ENCODE results near the gene YKT6.

YKT6 gene

DNA sequence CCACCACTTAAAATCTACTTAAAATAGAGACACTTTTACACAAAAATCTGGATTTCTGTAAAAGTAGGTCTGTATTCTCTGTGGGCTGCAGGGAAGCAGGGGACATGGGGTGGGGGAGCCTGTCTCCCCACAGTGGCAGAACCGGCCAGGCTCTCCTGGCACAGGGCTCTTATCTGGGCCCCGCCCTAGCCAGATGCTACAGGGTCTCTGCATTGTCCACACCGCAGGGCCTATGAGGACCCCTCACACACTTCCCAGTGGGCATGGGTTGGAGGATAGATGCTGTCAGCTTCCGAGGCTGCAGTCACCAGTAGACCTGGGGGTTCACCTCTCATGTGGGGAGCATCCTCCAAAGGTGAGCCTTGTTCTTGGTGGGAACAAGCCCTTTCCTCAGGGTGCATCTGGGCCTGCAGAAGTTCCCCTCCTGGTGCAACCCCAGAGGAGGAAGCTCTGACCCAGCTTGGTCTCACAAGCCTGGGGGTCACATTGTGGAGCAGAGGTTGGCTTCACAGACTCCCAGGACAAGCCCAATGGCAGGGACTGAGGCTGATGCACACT is 44.2 kb upstream of the YKT6 start:
- DNase-seq (ENCODE audit: low read depth in 2 of 2) = no peak
- no peak overlapping the region for H3K4me3 ChIP-seq (replicated peaks in 1 of 2; ENCODE audit: low read depth in 2 of 2, low read length in 2 of 2)
- TF ChIP-seq, protein P1, sequence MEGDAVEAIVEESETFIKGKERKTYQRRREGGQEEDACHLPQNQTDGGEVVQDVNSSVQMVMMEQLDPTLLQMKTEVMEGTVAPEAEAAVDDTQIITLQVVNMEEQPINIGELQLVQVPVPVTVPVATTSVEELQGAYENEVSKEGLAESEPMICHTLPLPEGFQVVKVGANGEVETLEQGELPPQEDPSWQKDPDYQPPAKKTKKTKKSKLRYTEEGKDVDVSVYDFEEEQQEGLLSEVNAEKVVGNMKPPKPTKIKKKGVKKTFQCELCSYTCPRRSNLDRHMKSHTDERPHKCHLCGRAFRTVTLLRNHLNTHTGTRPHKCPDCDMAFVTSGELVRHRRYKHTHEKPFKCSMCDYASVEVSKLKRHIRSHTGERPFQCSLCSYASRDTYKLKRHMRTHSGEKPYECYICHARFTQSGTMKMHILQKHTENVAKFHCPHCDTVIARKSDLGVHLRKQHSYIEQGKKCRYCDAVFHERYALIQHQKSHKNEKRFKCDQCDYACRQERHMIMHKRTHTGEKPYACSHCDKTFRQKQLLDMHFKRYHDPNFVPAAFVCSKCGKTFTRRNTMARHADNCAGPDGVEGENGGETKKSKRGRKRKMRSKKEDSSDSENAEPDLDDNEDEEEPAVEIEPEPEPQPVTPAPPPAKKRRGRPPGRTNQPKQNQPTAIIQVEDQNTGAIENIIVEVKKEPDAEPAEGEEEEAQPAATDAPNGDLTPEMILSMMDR (IDR thresholded peaks at IDR 0.05; ENCODE audit: low read depth, low read length) = no peak

- H3K4me3 ChIP-seq (replicated peaks in 1 of 2; ENCODE audit: low read depth in 2 of 2, low read length in 2 of 2) = no peak overlapping the region
- DNase-seq (ENCODE audit: low read depth in 2 of 2) = no peak
- TF ChIP-seq, protein P1 (IDR thresholded peaks at IDR 0.05; ENCODE audit: low read depth, low read length) = no peak
Observed at GRCh38 chr7:44157116-44158080, 43.4 kb upstream of the YKT6 start.

DNA sequence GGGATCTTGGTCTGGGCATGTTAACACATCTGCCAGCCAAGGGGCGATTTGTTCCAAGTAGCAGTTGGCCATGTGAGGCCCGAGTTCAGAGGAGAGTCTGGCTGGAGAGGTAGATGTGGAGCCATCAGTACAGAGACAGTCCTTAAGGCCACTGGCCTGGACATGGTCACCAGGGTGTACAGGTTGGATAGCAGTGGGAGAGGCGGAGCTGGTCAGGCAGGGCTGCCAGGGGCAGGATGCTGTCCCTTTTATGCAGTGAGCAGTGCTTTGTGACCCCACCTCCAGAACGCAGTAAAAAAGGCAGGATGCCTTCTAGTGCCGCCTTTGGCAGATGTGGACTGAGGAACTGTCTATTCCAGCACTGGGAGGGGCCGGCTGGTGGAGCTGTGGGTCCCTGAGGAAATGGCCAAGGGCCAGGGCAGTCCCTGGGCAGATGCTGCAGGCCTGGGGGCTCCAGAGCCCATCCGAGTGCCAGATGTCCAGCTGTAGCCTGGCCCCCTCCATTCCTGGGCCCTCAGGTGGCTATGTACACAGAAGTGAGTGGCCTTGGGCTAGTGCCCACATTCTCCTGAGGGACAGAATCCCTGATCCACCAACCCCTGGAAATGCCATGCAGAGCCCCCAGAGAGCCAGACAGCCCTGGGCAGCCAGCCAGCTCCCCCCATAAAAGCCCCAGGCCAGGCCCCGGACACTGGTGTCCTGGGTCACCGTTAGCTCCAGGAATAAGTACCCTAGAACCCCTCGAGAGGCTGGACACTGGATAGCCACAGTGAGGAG is 42.5 kb upstream of the YKT6 start:
- TF ChIP-seq, protein P1 (IDR thresholded peaks at IDR 0.05; ENCODE audit: low read depth, low read length) = no peak
- DNase-seq (ENCODE audit: low read depth in 2 of 2) = no peak
- H3K4me3 ChIP-seq (replicated peaks in 1 of 2; ENCODE audit: low read depth in 2 of 2, low read length in 2 of 2) = no peak overlapping the region

DNA sequence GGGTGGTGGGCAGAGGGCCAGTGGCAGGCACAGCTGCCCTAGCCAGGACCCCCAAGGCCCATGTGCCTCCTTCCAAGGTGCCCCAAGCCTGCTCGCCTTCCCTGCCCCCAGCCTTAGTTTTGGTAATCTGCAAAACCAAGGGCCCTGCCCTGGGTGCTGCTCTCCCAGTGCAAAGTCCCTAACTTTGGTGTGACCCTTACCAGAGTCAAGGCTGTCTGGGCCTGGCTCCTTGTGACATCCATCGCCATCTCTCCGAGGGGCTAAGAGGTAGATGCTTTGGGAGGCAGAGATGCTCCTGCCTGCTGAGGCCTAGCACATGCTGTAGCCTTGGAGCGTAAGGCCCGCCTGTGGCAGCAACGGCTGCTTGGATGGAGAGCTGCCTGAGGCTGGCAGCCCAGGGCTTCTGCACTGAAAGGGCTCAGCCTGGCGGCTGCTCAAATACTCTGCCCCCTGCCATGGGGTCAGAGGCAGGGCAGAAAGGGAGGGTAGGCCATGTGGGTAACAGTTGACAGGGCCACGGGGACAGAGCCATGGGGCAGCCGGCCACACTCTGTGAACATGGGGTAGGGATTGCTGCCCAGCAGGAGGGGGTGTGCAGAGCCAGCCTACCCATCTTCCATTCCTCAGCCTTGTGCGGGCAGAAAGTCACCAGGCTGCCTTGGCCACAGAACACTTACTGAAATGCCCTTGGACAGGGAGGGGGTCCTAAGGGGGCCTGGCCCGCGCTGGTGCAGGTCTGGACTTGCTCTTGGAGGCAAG is 41.7 kb upstream of the YKT6 start:
- no peak for DNase-seq (ENCODE audit: low read depth in 2 of 2)
- no peak overlapping the region for H3K4me3 ChIP-seq (replicated peaks in 1 of 2; ENCODE audit: low read depth in 2 of 2, low read length in 2 of 2)
- TF ChIP-seq, protein P1 (IDR thresholded peaks at IDR 0.05; ENCODE audit: low read depth, low read length) = no peak

- TF ChIP-seq, protein P1 (IDR thresholded peaks at IDR 0.05; ENCODE audit: low read depth, low read length) = no peak
- H3K4me3 ChIP-seq (replicated peaks in 1 of 2; ENCODE audit: low read depth in 2 of 2, low read length in 2 of 2) = no peak overlapping the region
- no peak for DNase-seq (ENCODE audit: low read depth in 2 of 2)
Observed at GRCh38 chr7:44159824-44160630, 40.8 kb upstream of the YKT6 start.
